Left lung (tissue), 10 donors: ENCODE results near the gene KRTAP12-1. TPM values are rescaled to one million over a fixed set of nuclear protein-coding genes. Genes with fewer than 3 reads are reported as not detected.

Experiments
- ATAC-seq: fragments of 200-7000 bp; cut with Tn5 transposase; one replicate; pipeline ENCODE4 v1.9.1; 2020; ENCODE audit warnings: moderate library complexity
- DNase-seq, 4 donors: peaks; one replicate each; pipeline ENCODE4 v3.0.0-alpha.2; 2013 to 2020
- H3K27ac ChIP-seq, 2 donors: fragments of 200-600 bp; sonication (generic) in 1 of 2; one replicate each; pipeline versions ENCODE4 v1.5.0 to v1.8.0; 2020 to 2021
- H3K27me3 ChIP-seq, 2 donors: fragments of 200-600 bp; sonication (generic) in 1 of 2; one replicate each; pipeline versions ENCODE4 v1.5.0 to v1.8.0; 2020 to 2021
- H3K36me3 ChIP-seq, 2 donors: fragments of 200-600 bp; sonication (generic) in 1 of 2; one replicate each; pipeline versions ENCODE4 v1.5.0 to v1.8.0; 2020 to 2021
- H3K4me1 ChIP-seq, 2 donors: fragments of 200-600 bp; one replicate each; pipeline ENCODE4 v1.8.0; 2021
- H3K4me3 ChIP-seq, 2 donors: fragments of 200-600 bp; sonication (generic) in 1 of 2; one replicate each; pipeline versions ENCODE4 v1.5.0 to v1.8.0; 2020 to 2021; ENCODE audit warnings: mild to moderate bottlenecking in 1 of 2
- H3K9me3 ChIP-seq, 2 donors: fragments of 200-600 bp; sonication (generic) in 1 of 2; one replicate each; pipeline versions ENCODE4 v1.5.0 to v1.8.0; 2020 to 2021
- intact Hi-C, 2 donors: fragments of 100-400 bp; cut with DNase I; formaldehyde crosslinking; loops; one replicate each; pipeline versions ENCODE4 v1.11.2 to v1.14.2; 2022
- polyA plus RNA-seq, 6 donors: library from polyadenylated mRNA; unstranded; fragments of 120-200 nt; gene quantifications; one replicate each; pipeline ENCODE4 v1.2.1, GENCODE V29; 2013; ENCODE audit not compliant: insufficient read length in 6 of 6
- total RNA-seq, 2 donors: library from RNA; stranded (reverse); fragmentation: NEBNext Ultra II Directional; extraction: Animal tissue kit (Norgen Biotek cat#: 25700); gene quantifications; one replicate each; pipeline ENCODE4 v1.2.1, GENCODE V29; 2021
- TF ChIP-seq, protein P1 (sequence below), 2 donors: fragments of 200-600 bp; sonication (generic) in 1 of 2; IDR thresholded peaks; one replicate each; pipeline versions ENCODE4 v1.5.0 to v1.8.0; 2021; ENCODE audit warnings: antibody characterized with exemption in 2 of 2
- donor health status: DM: no; HTN: yes; CAD: no.
- donor health status: DM: no; HTN: no; CAD: no.

The KRTAP12-1 gene
- total and polyA plus RNA-seq, 8 donors, result not detected

GRCh38 chr21:44637018-44637850 lies 44.7 kb downstream of the KRTAP12-1 start, which contains the start of gene KRTAP10-10:
Gene KRTAP10-10 (plus strand): TSS chr21:44637356. CDS start chr21:44637418, 62 bp downstream.
- intact Hi-C loops, result no loop called here
- Histone ChIP-seq H3K27ac (no peak within 1 kb of the TSS), H3K27me3 (peaks cover 0 to 28% of the 10 kb centered on the region in 2 donors), H3K36me3 (no peaks in the 10 kb centered on the region), H3K9me3 (peaks cover 0 to 15% of the 10 kb centered on the region in 2 donors), H3K4me3 (no peak within 1 kb of the TSS), H3K4me1 (no peaks in the 10 kb centered on the region)
- ATAC-seq, result no peak
- DNase-seq, result peak in 1 of 4 donors; percentile 63
- TF ChIP-seq, protein P1, sequence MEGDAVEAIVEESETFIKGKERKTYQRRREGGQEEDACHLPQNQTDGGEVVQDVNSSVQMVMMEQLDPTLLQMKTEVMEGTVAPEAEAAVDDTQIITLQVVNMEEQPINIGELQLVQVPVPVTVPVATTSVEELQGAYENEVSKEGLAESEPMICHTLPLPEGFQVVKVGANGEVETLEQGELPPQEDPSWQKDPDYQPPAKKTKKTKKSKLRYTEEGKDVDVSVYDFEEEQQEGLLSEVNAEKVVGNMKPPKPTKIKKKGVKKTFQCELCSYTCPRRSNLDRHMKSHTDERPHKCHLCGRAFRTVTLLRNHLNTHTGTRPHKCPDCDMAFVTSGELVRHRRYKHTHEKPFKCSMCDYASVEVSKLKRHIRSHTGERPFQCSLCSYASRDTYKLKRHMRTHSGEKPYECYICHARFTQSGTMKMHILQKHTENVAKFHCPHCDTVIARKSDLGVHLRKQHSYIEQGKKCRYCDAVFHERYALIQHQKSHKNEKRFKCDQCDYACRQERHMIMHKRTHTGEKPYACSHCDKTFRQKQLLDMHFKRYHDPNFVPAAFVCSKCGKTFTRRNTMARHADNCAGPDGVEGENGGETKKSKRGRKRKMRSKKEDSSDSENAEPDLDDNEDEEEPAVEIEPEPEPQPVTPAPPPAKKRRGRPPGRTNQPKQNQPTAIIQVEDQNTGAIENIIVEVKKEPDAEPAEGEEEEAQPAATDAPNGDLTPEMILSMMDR (IDR thresholded peaks at IDR 0.05), result no peak

- Histone ChIP-seq H3K27me3 (peaks cover 0 to 28% of the 10 kb centered on the region in 2 donors), H3K4me3 (no peak overlapping the region), H3K27ac (no peak overlapping the region), H3K9me3 (peaks cover 0 to 24% of the 10 kb centered on the region in 2 donors), H3K4me1 (no peaks in the 10 kb centered on the region), H3K36me3 (no peaks in the 10 kb centered on the region)
- intact Hi-C loops, result no loop called here
- DNase-seq (peak in 1 of 4 donors; percentile 39), ATAC-seq (no peak)
- TF ChIP-seq, protein P1 (IDR thresholded peaks at IDR 0.05), result no peak
Measured at GRCh38 chr21:44636209-44637017, 45.5 kb downstream of the KRTAP12-1 start.

- no peak overlapping the region for H3K27ac ChIP-seq
- intact Hi-C loops, result no loop called here
- DNase-seq, result no peak
Measured at GRCh38 chr21:44632067-44632466, 49.9 kb downstream of the KRTAP12-1 start.

More at GRCh38 chr21:44632067-44632466, 49.9 kb downstream of the KRTAP12-1 start:
- H3K36me3 ChIP-seq, result no peaks in the 10 kb centered on the region
- peaks cover 0 to 31% of the 10 kb centered on the region in 2 donors for H3K27me3 ChIP-seq
- ATAC-seq, result no peak
- peaks cover 0 to 23% of the 10 kb centered on the region in 2 donors for H3K9me3 ChIP-seq
- H3K4me3 ChIP-seq, result no peak overlapping the region
- H3K4me1 ChIP-seq, result no peaks in the 10 kb centered on the region
- TF ChIP-seq, protein P1 (IDR thresholded peaks at IDR 0.05), result no peak

Other genes starting within 250 kb of the KRTAP12-1 start
- 1 to 10 TPM; 2.4 to 5.7 TPM for gene LRRC3, start 226.7 kb downstream of the KRTAP12-1 start, total RNA-seq
- 1 to 10 TPM; 4.9 to 7.0 (median 6.3) TPM for gene LRRC3, start 226.7 kb downstream of the KRTAP12-1 start, polyA plus RNA-seq
- not detected for gene KRTAP10-1, start 142.0 kb downstream of the KRTAP12-1 start, total RNA-seq
- gene KRTAP10-1, start 142.0 kb downstream of the KRTAP12-1 start, polyA plus RNA-seq, result not detected
- under 1 TPM in 1 of 2 donors, not detected in 1; 0.24 TPM for gene KRTAP10-2, start 130.7 kb downstream of the KRTAP12-1 start, total RNA-seq
- gene KRTAP10-2, start 130.7 kb downstream of the KRTAP12-1 start, polyA plus RNA-seq, result not detected
- gene KRTAP10-3, start 123.4 kb downstream of the KRTAP12-1 start, total RNA-seq, result not detected
- not detected for gene KRTAP10-3, start 123.4 kb downstream of the KRTAP12-1 start, polyA plus RNA-seq
- not detected for gene KRTAP10-4, start 108.4 kb downstream of the KRTAP12-1 start, total RNA-seq
- not detected for gene KRTAP10-4, start 108.4 kb downstream of the KRTAP12-1 start, polyA plus RNA-seq
- gene KRTAP10-5, start 101.6 kb downstream of the KRTAP12-1 start, total RNA-seq, result not detected
- not detected for gene KRTAP10-5, start 101.6 kb downstream of the KRTAP12-1 start, polyA plus RNA-seq
- not detected for gene KRTAP10-6, start 89.7 kb downstream of the KRTAP12-1 start, total RNA-seq
- gene KRTAP10-6, start 89.7 kb downstream of the KRTAP12-1 start, polyA plus RNA-seq, result not detected
- gene KRTAP10-7, start 81.6 kb downstream of the KRTAP12-1 start, total RNA-seq, result not detected
- gene KRTAP10-7, start 81.6 kb downstream of the KRTAP12-1 start, polyA plus RNA-seq, result not detected
- not detected for gene KRTAP10-8, start 70.1 kb downstream of the KRTAP12-1 start, total RNA-seq
- not detected for gene KRTAP10-8, start 70.1 kb downstream of the KRTAP12-1 start, polyA plus RNA-seq
- not detected for gene KRTAP10-9, start 55.1 kb downstream of the KRTAP12-1 start, total RNA-seq
- gene KRTAP10-9, start 55.1 kb downstream of the KRTAP12-1 start, polyA plus RNA-seq, result not detected
- not detected for gene KRTAP10-10, start 44.8 kb downstream of the KRTAP12-1 start, total RNA-seq
- gene KRTAP10-10, start 44.8 kb downstream of the KRTAP12-1 start, polyA plus RNA-seq, result not detected
- not detected for gene KRTAP10-11, start 35.7 kb downstream of the KRTAP12-1 start, total RNA-seq
- not detected for gene KRTAP10-11, start 35.7 kb downstream of the KRTAP12-1 start, polyA plus RNA-seq
- gene KRTAP12-4, start 27.5 kb downstream of the KRTAP12-1 start, total RNA-seq, result not detected
- not detected for gene KRTAP12-4, start 27.5 kb downstream of the KRTAP12-1 start, polyA plus RNA-seq
- gene KRTAP12-3, start 24.2 kb downstream of the KRTAP12-1 start, total RNA-seq, result not detected
- gene KRTAP12-3, start 24.2 kb downstream of the KRTAP12-1 start, polyA plus RNA-seq, result not detected
- not detected for gene KRTAP12-2, start 15.2 kb downstream of the KRTAP12-1 start, total RNA-seq
- not detected for gene KRTAP12-2, start 15.2 kb downstream of the KRTAP12-1 start, polyA plus RNA-seq
- gene KRTAP10-12, start 15.0 kb upstream of the KRTAP12-1 start, total RNA-seq, result not detected
- not detected for gene KRTAP10-12, start 15.0 kb upstream of the KRTAP12-1 start, polyA plus RNA-seq
- under 1 TPM; 0.10 to 0.26 TPM for gene TSPEAR, start 29.4 kb upstream of the KRTAP12-1 start, total RNA-seq
- gene TSPEAR, start 29.4 kb upstream of the KRTAP12-1 start, polyA plus RNA-seq, result 1 to 10 TPM; 2.4 to 4.7 (median 3.5) TPM
- 10 to 100 TPM; 75.0 to 90.9 TPM for gene UBE2G2, start 119.7 kb upstream of the KRTAP12-1 start, total RNA-seq
- gene UBE2G2, start 119.7 kb upstream of the KRTAP12-1 start, polyA plus RNA-seq, result 100 to 1,000 TPM; 119 to 157 (median 139) TPM
- 10 to 100 TPM; 92.4 to 99.3 TPM for gene SUMO3, start 135.9 kb upstream of the KRTAP12-1 start, total RNA-seq
- 100 to 1,000 TPM; 114 to 136 (median 123) TPM for gene SUMO3, start 135.9 kb upstream of the KRTAP12-1 start, polyA plus RNA-seq
- 100 to 1,000 TPM; 247 to 263 TPM for gene PTTG1IP, start 191.5 kb upstream of the KRTAP12-1 start, total RNA-seq
- gene PTTG1IP, start 191.5 kb upstream of the KRTAP12-1 start, polyA plus RNA-seq, result 100 to 1,000 TPM; 195 to 240 (median 214) TPM
- 100 to 1,000 TPM; 185 to 404 TPM for gene ITGB2, start 238.7 kb upstream of the KRTAP12-1 start, total RNA-seq
- gene ITGB2, start 238.7 kb upstream of the KRTAP12-1 start, polyA plus RNA-seq, result 10 to 100 TPM in 4 of 6 donors, 1 to 10 TPM in 2; 7.7 to 15.8 (median 10.5) TPM